HG03045 (cell line): Measurements from ENCODE around the gene ZNF2.
A peak's percentile ranks its signal among the peaks of the same experiment; 100 is the strongest.
"Not testable (repeated sequence)": the region's sequence is repeated elsewhere in the genome, so short reads cannot be mapped to it uniquely, and the experiment has no call there.

Source experiments
- ATAC-seq: cut with Tn5 transposase; IDR thresholded peaks from one replicate; pipeline ENCODE4 v1.9.1; 2021; ENCODE audit warnings: mild to moderate bottlenecking, moderate library complexity; ENCODE audit not compliant: unreplicated experiment

ZNF2 gene

GRCh38 chr2:95165371-95166064, at the start of gene ZNF2:
Gene ZNF2, plus strand, starts transcription at chr2:95165809. Its CDS starts 10,418 bp downstream, at chr2:95176227.
- peak; percentile 94 for ATAC-seq

- no peak for ATAC-seq
These were observed 44.6 kb upstream of the ZNF2 start for GRCh38 chr2:95121093-95121406.

- ATAC-seq, result peak; percentile 94
These were observed 44.0 kb upstream of the ZNF2 start, which contains the start of gene MRPS5 for GRCh38 chr2:95121407-95122196. Gene MRPS5, minus strand, starts transcription at chr2:95121808. Its CDS starts 17 bp downstream, at chr2:95121791.

GRCh38 chr2:95122197-95122551, 43.4 kb upstream of the ZNF2 start:
- peak; percentile 20 for ATAC-seq

GRCh38 chr2:95138702-95139101, 26.9 kb upstream of the ZNF2 start:
- no peak for ATAC-seq

- ATAC-seq, result no peak
These were observed 21.8 kb upstream of the ZNF2 start for GRCh38 chr2:95143838-95144237.

- ATAC-seq, result no peak
These were observed 16.1 kb upstream of the ZNF2 start for GRCh38 chr2:95149397-95149984.

- ATAC-seq, result no peak
These were observed 7.2 kb upstream of the ZNF2 start for GRCh38 chr2:95158441-95158840.

GRCh38 chr2:95158891-95159619, 6.6 kb upstream of the ZNF2 start:
- peak; percentile 42 for ATAC-seq

- peak; percentile 92 for ATAC-seq
These were observed 5.7 kb upstream of the ZNF2 start, which contains the start of gene ZNF514 for GRCh38 chr2:95159690-95160449. Gene ZNF514, minus strand, starts transcription at chr2:95159848. Its CDS starts 6,595 bp downstream, at chr2:95153253.

GRCh38 chr2:95165030-95165370, 609 bp upstream of the ZNF2 start:
- ATAC-seq, result peak; percentile 12

GRCh38 chr2:95166065-95166763, 605 bp downstream of the ZNF2 start:
- ATAC-seq, result no peak

- no peak for ATAC-seq
These were observed 6.3 kb downstream of the ZNF2 start for GRCh38 chr2:95171902-95172301.

GRCh38 chr2:95174031-95174542, 8.5 kb downstream of the ZNF2 start:
- no peak for ATAC-seq

GRCh38 chr2:95179451-95179850, 13.8 kb downstream of the ZNF2 start:
- no peak for ATAC-seq

- ATAC-seq, result no peak
These were observed 16.2 kb downstream of the ZNF2 start for GRCh38 chr2:95181774-95182173.

- ATAC-seq, result no peak
These were observed 19.6 kb downstream of the ZNF2 start for GRCh38 chr2:95185197-95185596.

- no peak for ATAC-seq
These were observed 20.4 kb downstream of the ZNF2 start for GRCh38 chr2:95185973-95186372.

- not testable (repeated sequence) for ATAC-seq
These were observed 27.3 kb downstream of the ZNF2 start for GRCh38 chr2:95192956-95193355.

- ATAC-seq, result no peak
These were observed 38.3 kb downstream of the ZNF2 start for GRCh38 chr2:95203911-95204310.
